HL-60 (cell line): ENCODE results near the gene LYPLA2.

Experiments
- DNase-seq, 2 experiments: peaks; one replicate each; pipeline ENCODE4 v3.0.0-alpha.2; 2010 to 2020; ENCODE audit warnings: low read depth in 1 of 2, low spot score in 1 of 2
- H3K27ac ChIP-seq: fragments of 250-450 bp; sonication (Bioruptor Pico); replicated peaks from 2 replicates; pipeline ENCODE4 v1.5.1; 2020; ENCODE audit warnings: mild to moderate bottlenecking, moderate library complexity
- H3K27me3 ChIP-seq: fragments of 250-450 bp; sonication (Bioruptor Pico); 2 replicates; pipeline ENCODE4 v1.5.1; 2021; ENCODE audit warnings: mild to moderate bottlenecking, moderate library complexity; ENCODE audit not compliant: insufficient read depth, poor library complexity, severe bottlenecking
- H3K4me3 ChIP-seq: replicated peaks from 2 replicates; pipeline ENCODE4 v1.5.1; 2011; ENCODE audit warnings: mild to moderate bottlenecking, control low read depth, low read length; ENCODE audit not compliant: insufficient read depth
- GABPA ChIP-seq: IDR thresholded peaks from 2 replicates; pipeline ENCODE4 v1.6.1; 2012; ENCODE audit warnings: low read depth
- POLR2AphosphoS5 ChIP-seq: IDR thresholded peaks from 2 replicates; pipeline ENCODE4 v1.6.1; 2012; ENCODE audit warnings: low read depth
- SPI1 ChIP-seq: IDR thresholded peaks from 2 replicates; pipeline ENCODE4 v1.6.1; 2012; ENCODE audit warnings: low read depth, mild to moderate bottlenecking, borderline replicate concordance
- TF ChIP-seq, protein P1 (sequence below): IDR thresholded peaks from one replicate; pipeline ENCODE4 v1.5.1; 2011; ENCODE audit warnings: low read length, control low read depth, inconsistent platforms; ENCODE audit not compliant: insufficient read depth
- TF ChIP-seq, protein P2 (sequence below): IDR thresholded peaks from 2 replicates; pipeline ENCODE4 v1.6.1; 2012; ENCODE audit warnings: low read depth; ENCODE audit not compliant: insufficient replicate concordance

LYPLA2 gene

DNA sequence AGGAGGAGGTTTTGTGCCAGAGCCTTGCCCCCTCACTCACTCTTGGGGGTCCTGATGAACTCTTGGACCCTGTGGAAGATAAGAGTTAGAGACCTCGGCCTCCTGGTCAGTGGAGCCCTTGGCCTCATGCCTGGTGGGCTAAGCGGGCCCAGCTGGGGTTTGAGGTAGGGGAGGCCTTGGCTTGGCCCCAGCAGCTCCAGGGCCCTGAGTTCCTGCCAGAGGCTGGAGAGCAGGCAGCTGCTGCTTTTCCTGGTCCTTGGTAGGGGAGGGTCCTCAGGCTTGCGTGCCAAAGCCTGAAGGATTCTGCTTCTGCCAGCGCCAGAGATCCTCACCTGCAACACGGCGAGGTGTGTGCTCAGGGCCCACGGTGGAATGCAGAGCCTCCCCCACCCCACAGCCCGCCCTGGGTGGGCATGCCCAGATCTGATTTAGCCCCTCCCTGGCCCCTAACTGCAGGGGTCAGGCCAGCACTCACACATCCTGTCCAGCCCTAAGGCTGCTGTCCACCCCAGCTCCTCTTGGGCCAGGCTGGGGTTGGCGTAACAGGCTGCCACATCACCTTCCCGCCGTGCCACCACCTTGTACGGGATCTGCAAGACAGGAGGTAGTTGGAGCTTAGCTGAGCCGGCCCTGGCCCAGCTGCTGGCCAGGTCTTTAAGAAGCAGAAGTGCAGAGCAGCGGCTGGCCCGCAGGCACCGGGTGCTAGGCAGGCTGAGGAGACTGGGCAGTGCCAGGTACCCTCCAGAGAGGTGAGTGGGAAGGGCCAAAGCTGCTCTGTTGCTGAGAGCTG is 4.9 kb downstream of the LYPLA2 start:
- TF ChIP-seq, protein P1, sequence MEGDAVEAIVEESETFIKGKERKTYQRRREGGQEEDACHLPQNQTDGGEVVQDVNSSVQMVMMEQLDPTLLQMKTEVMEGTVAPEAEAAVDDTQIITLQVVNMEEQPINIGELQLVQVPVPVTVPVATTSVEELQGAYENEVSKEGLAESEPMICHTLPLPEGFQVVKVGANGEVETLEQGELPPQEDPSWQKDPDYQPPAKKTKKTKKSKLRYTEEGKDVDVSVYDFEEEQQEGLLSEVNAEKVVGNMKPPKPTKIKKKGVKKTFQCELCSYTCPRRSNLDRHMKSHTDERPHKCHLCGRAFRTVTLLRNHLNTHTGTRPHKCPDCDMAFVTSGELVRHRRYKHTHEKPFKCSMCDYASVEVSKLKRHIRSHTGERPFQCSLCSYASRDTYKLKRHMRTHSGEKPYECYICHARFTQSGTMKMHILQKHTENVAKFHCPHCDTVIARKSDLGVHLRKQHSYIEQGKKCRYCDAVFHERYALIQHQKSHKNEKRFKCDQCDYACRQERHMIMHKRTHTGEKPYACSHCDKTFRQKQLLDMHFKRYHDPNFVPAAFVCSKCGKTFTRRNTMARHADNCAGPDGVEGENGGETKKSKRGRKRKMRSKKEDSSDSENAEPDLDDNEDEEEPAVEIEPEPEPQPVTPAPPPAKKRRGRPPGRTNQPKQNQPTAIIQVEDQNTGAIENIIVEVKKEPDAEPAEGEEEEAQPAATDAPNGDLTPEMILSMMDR = no peak
- no peak for TF ChIP-seq POLR2AphosphoS5
- TF ChIP-seq, protein P2, sequence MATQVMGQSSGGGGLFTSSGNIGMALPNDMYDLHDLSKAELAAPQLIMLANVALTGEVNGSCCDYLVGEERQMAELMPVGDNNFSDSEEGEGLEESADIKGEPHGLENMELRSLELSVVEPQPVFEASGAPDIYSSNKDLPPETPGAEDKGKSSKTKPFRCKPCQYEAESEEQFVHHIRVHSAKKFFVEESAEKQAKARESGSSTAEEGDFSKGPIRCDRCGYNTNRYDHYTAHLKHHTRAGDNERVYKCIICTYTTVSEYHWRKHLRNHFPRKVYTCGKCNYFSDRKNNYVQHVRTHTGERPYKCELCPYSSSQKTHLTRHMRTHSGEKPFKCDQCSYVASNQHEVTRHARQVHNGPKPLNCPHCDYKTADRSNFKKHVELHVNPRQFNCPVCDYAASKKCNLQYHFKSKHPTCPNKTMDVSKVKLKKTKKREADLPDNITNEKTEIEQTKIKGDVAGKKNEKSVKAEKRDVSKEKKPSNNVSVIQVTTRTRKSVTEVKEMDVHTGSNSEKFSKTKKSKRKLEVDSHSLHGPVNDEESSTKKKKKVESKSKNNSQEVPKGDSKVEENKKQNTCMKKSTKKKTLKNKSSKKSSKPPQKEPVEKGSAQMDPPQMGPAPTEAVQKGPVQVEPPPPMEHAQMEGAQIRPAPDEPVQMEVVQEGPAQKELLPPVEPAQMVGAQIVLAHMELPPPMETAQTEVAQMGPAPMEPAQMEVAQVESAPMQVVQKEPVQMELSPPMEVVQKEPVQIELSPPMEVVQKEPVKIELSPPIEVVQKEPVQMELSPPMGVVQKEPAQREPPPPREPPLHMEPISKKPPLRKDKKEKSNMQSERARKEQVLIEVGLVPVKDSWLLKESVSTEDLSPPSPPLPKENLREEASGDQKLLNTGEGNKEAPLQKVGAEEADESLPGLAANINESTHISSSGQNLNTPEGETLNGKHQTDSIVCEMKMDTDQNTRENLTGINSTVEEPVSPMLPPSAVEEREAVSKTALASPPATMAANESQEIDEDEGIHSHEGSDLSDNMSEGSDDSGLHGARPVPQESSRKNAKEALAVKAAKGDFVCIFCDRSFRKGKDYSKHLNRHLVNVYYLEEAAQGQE = no peak
- no peak for TF ChIP-seq SPI1
- no peak for TF ChIP-seq GABPA
- DNase-seq = no peak
- no peaks in the 10 kb centered on the region for H3K27me3 ChIP-seq
- H3K4me3 ChIP-seq = no peak overlapping the region
- no peak overlapping the region for H3K27ac ChIP-seq

DNA sequence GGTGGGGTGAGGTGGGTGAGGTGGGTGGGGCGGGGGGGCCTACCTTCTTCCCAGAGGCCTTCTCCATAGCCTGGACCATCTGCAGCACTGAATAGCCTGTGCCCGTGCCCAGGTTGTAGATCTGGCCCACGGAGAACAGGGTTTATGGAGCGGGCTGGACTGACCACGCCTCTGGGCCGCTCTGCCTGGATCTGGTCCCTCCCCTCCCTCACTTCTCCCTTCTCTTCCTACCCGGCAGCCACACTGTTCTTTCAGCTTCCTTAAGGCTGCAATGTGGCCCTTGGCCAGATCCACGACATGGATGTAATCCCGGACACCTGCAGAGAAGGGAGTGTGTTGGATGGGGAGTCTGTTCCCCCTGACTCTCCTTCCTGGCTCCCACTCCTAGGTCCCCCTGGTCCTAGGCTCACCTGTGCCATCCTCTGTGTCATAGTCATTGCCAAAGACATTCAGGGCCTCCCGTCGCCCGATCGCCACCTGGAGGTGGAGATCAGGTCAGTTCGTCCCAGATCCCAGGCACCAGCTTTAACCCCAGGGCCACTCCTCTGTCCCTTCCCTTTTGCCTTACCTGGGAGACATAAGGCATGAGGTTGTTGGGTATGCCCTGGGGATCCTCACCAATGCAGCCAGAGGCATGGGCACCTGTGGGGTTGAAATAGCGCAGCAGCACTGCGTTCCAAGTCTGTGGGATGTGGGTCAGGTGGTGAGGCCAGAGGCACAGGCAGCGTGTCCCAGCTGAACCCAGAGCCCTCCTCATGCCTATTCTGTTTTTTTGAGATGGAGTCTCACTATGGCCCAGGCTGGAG is 5.7 kb downstream of the LYPLA2 start:
- no peak for DNase-seq
- no peaks in the 10 kb centered on the region for H3K27me3 ChIP-seq
- H3K27ac ChIP-seq = no peak overlapping the region
- H3K4me3 ChIP-seq = no peak overlapping the region
- no peak for TF ChIP-seq GABPA
- TF ChIP-seq, protein P2 = no peak
- no peak for TF ChIP-seq SPI1
- TF ChIP-seq, protein P1 = no peak
- 0 out of 2 replicates have a peak, but pooled peaks have one; percentile 25 for TF ChIP-seq POLR2AphosphoS5

DNA sequence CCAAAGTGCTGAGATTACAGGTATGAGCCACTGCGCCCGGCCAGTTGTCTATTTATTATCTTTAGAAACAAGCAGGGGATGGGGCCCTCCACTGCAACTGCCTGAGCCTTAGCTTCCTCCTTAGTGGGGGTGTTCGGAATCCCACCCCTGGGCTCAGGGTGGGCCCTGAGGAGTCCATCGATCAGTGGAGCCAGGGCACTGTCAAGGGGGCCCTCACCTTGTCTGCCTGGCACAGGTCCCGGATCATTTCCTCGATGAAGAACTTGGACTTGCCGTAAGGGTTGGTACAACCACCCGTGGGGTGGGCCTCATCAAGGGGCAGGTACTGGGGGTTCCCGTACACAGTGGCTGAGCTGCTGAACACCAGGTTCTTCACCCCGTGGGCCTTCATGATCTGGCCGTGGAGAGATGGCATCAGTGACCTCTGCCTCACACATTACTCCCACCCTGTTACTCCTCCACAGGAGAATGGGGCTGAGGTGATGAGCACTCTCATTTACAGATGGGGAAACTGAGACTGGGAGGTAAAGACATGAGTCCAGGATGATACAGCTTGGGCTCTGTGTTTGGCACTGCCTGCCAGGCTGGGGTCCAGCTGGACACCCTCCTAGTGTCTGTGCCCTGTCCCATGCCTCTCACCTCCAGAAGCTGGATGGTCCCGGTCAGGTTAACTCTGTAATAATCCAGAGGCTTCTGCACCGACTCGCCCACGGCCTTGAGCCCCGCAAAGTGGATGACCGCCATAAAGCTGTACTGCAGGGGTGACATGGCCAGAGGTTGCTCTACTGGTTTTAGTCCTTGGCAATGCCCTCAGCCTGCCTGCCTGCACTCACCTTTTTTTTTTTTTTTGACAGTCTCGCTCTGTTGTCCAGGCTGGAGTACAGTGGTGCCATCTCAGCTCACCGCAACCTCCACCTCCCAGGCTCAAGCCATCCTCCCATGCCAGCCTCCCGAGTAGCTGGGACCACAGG is 6.8 kb downstream of the LYPLA2 start:
- H3K27ac ChIP-seq = no peak overlapping the region
- DNase-seq = no peak
- H3K27me3 ChIP-seq = no peaks in the 10 kb centered on the region
- H3K4me3 ChIP-seq = no peak overlapping the region
- TF ChIP-seq GABPA (no peak), SPI1 (no peak), POLR2AphosphoS5 (no peak)
- TF ChIP-seq, protein P2 = no peak
- TF ChIP-seq, protein P1 = no peak
